Measurements from ENCODE around the gene COL5A1.

COL5A1 gene

DNA sequence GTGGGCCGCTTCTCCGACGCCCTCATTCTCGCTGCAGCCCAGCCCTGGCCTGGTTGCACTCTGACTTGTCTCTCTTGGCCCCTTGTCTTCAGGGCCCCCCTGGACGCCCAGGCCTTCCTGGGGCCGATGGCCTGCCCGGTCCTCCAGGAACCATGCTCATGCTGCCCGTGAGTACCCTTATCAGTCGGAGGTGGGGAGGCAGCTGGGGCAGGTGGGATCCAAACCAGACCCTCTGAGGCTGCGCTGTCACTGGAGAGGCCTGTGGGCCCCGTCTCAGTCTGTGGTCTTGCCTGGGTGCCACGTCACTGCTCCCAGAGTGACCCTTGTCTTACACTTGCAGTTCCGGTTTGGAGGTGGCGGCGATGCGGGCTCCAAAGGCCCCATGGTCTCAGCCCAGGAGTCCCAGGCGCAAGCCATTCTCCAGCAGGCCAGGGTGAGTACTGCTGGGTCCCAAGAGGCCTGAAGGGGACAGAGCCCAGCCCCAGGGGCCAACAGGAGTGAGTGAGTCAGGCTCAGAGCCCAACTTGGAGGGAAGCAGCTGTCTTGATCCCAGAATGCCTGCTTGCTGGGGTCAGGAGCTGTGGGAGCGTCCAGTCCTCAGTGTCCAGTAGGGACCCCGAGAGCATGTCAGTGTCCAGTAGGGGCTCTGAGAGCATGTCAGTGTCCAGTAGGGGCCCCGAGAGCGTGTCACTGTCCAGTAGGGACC, 109.0 kb downstream of the COL5A1 start:
- DNase-seq: no peak

- no peak for DNase-seq
Observed at GRCh38 chr9:134751622-134752021, 110.0 kb downstream of the COL5A1 start.

- no peak for DNase-seq
Observed at GRCh38 chr9:134752471-134753168, 111.0 kb downstream of the COL5A1 start.

DNA sequence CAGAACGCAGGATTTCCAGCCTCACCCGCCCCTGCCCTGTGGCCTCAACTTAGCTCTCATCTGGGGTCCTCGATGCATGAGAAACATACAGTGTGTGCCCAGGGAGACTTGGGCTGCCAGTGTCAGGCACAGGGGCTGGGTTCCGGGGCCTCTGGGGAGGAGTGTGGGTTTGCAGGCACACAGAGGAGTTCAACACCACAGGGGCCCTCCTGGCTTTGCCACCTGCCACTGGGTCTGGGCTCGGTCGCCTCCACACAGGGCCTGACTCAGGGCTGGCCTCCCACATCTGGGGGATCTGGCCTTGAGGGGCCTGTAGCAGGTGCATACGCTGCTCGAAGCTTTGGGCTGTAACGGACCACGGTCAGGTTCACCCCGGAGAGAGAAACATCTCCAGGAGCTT, 111.6 kb downstream of the COL5A1 start:
- no peak for DNase-seq

DNA sequence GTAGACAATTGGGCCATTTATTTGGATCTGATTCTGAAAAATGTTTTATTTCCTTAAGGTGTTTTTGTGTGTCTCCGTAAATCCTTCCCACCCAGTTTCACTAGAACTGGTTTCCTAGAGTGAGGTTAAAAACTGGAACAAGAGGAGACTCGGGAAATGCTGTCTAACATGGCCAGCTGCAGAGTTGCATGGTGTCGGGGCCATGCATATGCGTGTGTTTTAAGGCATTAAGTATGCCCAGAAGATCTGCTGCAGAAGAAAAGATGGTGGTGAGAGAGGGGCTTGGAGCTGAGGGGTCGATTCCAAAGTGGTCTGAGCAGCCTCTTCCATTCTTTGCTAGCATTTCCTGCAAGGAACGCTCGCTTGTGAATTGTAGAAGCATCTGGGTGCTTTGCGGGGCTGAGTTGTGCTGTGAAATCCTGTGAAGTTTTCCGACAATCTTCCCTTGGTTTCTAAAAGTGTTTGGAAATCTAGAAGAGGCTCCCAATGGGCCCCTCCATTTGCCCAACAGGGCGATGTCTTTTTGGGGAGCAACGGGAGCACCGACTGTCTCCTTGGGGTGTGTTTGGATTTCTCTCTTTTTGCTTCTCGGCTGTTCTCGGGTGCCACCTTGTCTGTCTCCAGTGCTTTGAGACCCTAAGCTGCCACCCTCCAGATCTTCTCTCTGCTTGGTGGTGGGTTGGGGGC, 113.8 kb downstream of the COL5A1 start:
- no peak for DNase-seq

- DNase-seq: no peak
Observed at GRCh38 chr9:134756098-134756497, 114.5 kb downstream of the COL5A1 start.

DNA sequence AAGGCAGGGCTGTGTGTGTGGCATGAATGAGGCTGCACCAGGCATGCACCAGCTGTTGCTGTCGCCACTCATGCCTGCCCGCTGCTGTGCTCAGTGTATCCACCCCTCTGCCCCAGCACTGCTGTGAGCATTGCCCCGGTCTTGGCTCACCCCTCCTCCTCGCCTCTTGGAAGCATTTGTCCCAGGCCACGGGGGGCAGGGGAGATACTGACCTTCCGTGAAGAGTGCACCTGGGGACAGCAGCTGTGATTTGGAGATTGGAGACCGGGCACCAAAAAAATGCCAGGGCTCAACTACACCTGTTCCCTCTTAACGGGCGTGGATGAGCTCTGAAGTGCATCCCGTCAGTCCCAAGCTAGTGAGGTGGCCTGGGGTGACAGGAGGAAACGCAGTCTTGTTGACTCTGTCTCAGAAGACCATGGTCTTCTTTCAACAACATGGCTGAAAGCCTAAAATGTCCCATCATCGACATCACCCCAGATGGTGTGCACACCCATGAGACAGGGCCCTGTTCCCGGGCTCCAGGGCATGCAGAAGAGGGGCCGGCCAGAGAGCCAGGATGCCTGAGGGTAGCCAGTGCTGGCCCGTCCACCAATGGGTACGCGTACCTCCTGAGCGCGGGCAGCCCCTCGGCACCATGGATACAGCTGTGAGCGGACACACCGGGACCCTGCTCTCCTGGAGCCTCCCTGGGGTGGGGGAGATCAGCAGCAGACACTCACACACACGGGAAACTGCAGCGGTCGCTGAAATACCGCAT, 115.8 kb downstream of the COL5A1 start:
- DNase-seq: no peak

- no peak for DNase-seq
Observed at GRCh38 chr9:134758949-134759607, 117.5 kb downstream of the COL5A1 start.

DNA sequence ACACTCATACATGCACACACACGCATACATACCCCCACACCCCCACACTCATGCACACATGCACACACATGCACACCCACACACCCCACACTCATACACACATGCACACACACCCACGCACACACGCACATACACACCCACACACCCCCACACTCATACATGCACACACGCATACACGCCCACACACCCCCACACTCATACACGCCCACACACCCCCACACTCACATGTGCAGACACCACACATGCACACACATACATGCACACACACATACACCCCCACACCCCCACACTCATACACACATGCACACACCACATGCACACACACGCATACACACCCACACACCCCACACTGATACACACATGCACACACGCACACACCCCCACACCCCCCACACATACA, 118.3 kb downstream of the COL5A1 start:
- DNase-seq: no peak

GRCh38 chr9:134760750-134761420, 119.3 kb downstream of the COL5A1 start:
- DNase-seq: no peak

DNA sequence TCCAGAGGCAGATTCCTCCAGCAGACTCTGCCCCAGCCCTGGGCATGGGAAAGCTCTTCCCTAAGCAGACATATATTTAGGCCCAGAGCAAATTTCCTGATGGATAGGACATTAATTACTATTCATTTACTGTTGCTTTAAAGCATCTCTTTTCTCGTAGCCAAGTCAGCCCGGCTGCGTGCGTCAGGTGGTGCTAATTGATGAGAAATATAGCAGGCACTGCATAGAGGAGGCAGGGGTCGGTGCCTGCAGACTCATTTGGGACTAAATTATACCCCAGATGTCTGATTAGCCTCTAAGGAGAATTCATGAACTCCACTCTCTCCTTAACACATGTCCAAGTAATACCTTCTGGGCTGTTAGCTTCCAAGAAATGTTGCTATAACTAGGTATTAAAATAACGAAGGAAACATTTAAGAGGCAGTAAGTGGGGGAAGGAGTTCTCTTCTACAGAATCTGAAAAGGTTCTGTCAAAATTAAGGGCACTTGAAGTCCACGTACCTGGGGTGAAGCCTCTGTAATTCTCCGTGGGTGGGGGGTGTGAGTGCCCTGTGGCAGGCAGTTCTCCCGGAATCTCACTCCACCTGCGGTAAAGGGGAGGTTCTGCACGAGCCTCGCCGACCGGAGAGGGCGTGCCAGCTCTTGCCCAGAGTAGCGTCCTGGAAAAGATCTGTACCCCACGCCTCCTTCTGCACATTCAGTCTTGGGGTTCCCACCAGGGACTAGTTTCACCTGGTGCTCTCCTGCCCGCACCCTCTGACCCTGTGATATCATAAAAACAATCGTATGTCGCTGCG, 123.1 kb downstream of the COL5A1 start:
- no peak for DNase-seq

- no peak for DNase-seq
Observed at GRCh38 chr9:134765785-134766184, 124.2 kb downstream of the COL5A1 start.

DNA sequence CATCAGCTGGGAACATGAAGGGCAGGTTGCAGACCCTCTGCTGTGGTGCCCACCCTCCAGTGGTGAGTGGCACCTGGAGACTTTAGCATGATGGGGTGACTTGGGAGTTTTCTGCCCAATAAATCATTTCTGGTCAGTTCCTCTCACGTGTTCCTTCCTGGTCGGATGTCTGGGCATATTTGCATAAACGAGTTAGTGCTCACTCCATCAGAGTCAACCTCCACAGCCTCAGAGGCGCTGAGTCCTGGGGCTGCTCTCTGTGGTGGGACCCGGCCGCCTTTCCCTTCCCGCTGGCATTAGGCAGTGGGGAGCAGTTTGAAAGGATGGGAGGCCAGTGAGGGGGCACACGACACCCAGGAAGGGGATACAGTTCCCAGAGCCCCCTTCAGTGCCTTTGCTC, 125.0 kb downstream of the COL5A1 start:
- no peak for DNase-seq

DNA sequence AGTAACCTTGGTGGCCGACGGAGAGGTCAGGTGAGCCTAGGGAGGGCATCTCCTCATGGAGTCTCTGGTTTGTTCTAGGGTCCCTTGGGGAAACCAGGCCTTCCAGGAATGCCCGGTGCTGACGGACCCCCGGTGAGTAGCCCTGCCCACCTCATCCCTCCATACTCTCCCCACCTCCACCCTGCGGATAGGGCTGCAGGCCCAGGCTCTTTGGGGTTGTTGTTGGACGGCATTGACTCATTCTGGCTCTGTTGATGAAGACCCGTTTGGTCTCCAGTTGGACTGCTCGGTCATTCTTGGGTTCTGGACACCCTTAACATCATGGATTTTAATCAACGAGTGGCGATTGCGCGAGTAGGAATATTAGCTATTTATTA, 126.7 kb downstream of the COL5A1 start:
- no peak for DNase-seq

DNA sequence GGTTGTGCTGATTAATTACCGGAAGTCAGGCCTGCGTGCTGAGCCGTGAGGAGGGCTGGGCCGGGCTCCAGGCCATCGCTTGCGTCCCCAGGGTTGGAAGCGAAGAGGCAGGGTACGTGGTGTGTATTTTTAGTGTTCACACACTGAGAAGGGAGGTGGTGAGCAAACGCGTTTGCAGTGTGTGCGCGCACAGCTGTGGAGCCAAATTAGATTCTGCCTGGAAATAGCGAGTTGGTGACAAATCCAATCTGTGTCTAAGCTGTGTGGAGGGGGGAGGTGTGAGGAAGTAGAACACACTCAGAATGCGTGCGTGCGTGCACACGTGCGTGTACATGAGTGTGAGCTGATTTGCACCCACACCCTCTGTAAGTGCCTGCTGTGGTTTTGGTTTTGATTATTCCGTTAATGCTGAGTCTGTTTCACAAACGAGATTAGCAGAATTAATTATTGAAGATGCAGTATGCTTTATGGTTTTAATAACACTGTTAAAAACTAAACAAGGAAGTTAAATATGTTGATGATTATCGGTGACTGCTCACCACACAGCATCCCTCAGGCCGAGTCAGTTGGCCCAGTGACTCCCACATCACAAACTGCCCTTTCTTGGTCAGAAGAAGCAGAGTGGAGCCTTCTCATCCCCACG, 127.2 kb downstream of the COL5A1 start:
- DNase-seq: no peak

- DNase-seq: no peak
Observed at GRCh38 chr9:134770972-134771971, 129.7 kb downstream of the COL5A1 start.

- no peak for DNase-seq
Observed at GRCh38 chr9:134772331-134772730, 130.7 kb downstream of the COL5A1 start.

DNA sequence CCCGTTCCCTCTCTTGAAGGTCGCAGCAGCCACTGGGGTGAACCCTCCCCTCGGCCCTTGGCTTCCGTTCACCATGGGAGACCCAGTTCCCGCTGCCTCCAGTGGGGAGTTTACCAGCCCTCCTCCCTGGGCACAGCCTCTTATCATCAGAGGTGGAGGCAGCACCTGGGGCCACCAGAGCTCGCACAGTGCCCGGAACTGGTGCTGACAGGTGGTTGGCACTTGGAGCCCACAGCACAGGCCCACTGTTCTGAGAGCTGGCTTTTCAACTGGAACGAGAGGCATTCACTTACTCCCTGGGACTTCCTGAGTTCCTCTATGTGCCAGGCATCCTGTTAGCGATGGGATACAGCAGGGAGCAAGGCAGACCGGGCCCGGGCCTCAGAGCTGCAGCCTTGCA, 132.2 kb downstream of the COL5A1 start:
- no peak for DNase-seq

- no peak for DNase-seq
Observed at GRCh38 chr9:134774410-134774809, 132.8 kb downstream of the COL5A1 start.
